Fibroblast of upper back skin (primary cell): ENCODE measurements around the gene KCTD2.

Source experiments
- DNase-seq: peaks from one replicate; pipeline ENCODE4 v3.0.0-alpha.2; 2013

Gene KCTD2

DNA sequence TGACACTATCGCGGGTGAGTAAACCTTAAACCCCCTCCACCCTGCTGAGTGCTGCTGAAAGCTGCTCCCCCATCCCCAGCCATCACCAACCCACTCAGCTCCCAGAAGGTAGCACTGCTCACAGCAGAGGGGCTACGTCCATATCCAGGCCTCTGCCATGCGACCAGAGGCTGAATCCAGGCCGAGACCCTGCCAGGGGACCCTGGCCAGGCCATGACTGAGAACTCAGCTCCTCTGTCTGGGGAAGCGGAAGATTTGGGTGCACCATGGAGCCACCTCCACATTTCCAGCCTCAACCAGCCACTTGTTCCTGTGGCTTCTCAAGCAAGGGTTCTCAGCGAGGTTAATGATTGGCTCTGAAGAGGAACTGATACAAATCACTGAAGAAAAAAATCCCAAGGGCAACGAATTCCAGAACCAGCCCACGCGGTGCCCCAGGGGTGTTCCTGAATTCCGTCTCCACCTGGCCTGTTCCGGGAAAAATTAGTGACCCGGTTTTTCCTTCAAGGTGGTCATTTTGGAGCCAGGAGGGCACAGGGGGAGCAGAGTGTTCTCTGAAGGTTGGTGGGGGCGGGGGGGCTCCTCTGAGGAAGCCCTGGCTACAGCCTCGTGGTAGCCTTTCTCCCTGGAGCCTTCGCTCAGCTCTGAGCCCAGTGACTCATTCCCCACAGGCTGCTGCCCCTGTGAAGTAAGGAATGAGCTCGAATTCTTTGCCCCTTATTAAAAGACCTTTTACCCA is 31.4 kb downstream of the KCTD2 start:
- DNase-seq: peak; percentile 83

DNA sequence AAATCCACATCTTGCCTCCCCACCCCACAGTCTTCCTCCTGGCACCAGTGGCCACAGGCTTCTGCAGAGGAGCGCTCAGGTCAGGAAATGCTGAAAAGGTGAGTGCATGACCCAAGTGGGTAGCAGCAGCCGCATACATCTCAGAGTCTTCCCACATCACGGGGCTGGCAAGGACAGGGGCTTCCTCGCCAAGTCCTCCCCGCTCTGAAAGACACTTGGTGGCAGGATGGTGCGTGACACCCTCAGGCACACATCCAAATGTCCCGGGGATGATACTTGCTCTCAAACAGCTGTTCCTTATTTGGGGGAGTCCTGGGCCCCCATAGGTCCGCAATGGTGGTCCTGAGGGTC is 32.0 kb downstream of the KCTD2 start:
- no peak for DNase-seq

DNA sequence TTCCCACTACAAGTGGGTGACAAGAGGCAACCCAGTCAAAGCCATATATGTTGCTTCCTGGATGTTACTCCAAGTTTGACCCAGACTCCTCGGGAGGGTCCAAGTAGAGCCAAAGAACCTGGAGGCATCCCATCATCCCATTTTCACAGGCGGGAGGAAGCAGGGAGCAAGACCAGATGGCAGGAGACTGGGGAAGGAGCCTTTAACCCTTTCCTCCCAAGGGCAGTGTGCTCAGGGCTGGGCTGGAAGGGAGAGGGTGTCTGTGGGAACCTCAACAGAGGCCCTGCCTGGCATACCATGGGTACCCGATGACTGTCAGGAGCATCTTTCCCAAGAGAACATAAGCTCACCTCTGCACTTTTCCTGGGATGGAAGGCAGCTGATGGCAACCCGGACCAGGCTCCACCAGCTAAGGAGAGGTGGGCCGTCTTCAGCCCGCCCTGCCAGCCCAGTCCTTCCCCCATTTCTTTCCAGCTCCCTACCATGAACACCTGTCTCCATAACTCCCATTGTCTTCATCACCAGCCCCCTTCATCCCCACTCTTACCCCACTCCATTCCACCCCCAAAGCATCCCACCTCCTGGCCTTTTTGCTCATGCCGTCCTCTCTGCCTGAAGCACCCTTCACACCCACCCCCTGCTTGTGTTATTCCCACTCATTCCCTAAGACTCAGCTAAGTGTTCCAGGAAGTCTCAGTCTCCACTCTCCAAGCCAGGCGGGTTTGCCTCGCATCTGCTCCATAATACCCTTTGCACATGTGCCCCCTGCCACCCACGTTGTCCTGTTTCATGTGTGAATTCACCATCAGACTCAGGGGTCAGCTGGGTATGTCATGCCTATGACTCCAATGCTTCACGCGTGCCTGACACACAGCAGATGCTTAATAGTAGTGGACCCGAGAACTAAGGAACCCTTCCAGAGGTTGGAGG is 34.9 kb downstream of the KCTD2 start:
- no peak for DNase-seq

DNA sequence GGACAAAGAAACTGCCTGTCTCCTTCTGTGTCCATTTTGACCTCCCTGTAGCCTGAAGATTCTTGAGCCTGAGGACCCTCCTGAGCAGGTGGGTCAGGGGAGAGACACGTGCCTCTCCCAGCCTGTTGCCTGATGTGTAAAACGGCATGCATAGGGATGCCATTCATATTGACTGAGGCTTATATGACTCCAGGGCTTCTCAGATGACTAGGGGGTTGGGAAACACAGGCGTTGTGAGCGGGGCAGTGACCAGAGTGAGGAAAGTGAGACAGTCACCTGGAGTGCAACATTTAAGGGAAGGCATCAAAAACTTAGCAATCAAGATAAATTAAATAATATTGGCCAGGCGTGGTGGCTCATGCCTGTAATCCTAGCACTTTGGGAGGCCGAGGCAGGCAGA is 35.7 kb downstream of the KCTD2 start:
- DNase-seq: no peak

GRCh38 chr17:75084039-75084660 is 37.1 kb downstream of the KCTD2 start:
- no peak for DNase-seq

- no peak for DNase-seq
Measured at GRCh38 chr17:75086496-75087181, 39.6 kb downstream of the KCTD2 start.

- no peak for DNase-seq
Measured at GRCh38 chr17:75087182-75087557, 40.1 kb downstream of the KCTD2 start.

DNA sequence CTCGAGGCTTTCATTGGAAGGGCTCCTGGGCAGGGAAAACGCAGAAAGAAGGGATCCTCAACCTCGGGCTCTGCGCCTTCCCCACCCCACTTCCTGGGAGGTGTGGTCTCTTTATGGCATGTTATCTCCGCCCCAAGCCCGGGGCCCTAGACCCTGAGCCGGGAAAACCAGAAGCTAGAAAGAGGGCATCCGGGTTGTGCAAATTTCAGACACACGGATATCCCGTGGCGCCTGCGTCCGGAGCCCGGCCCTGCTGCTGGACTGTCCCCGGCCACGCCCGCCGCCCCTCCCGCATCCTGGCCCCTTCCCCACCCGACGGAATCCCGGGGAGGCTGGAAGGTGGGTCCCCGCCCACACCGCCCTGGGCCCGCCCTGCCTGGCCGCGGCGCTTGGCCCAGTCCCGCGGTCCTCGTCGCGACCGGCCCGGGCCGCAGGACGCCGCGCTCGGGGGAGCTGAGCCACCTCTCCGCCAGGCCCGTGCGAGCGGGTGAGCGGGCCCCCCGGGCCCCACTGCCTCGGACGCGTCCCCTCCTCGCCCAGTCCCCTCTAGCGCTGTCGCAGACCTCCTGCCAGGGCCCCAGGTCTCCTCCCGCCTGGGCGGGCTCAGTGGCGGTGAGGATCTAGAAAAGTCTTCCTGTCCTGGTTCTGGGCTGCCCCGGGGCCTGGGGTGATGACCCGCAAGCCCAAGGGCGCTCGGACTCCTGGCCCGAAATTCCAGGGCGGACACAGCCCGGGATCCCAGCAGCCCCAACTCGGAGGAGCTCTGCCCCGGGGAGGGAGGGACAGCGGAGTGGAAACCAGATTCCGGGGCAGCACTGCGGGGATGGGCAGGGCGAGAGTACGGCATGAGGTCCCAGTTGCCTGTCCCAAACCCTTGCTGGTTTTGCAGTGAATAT is 40.8 kb downstream of the KCTD2 start, which contains the start of gene SLC16A5:
Gene SLC16A5, plus strand, starts transcription at position 397 of the 896 bp plus-strand sequence. CDS start 5,683 bp downstream, outside the sequence.
- peak; percentile 78 for DNase-seq

- DNase-seq: no peak
Measured at GRCh38 chr17:75088465-75089417, 41.7 kb downstream of the KCTD2 start.

DNA sequence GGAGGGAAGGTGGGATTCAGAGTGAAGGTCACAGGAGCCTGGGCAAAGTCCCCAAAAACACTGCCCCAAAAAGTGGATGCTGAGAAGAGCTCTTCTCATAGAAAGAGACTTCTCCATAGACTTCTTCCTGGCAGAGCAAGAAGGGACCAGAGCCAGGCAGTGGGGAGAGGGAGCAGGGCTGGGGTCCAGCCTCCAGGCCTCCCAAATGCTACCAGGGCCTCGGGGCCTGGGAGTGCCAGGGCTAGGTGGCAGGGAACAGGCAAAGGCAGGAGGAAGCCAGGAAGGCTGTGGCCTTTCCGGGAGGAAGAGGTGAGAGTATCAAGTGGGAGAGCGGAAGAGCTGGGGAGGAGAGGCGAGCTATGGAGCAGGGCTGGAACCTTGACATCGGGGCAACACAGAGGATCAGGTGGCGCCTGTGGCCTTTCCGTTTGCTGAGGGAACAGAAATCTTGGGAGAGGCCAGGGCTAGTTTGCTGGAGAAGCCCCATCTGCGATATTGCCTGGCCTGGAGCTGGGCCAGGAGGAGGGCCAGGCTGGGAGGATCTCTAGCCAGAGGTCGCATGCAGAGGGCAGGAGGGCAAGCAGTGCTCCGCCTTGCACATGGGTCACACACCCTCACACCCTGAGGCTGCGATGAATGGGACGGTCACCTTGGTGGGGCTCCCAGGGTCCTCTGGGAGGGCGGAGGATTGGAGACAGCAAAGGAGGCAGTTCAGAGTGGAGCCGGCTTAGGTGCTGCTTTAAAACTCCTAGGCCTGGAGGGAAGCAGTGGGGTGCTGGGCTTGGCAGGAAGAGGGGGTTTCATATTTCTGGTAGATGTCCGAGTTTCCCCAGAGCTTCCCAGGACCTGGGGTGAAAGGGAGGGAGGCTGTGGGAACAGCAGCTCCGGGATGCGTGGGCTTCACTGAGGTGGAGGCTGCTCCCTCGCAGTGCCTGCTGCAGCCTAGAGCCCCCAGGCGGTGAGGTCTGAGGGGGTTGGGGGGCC is 44.1 kb downstream of the KCTD2 start:
- no peak for DNase-seq

GRCh38 chr17:75091855-75092327 is 44.9 kb downstream of the KCTD2 start:
- DNase-seq: no peak

GRCh38 chr17:75093548-75094158 is 46.6 kb downstream of the KCTD2 start:
- DNase-seq: peak; percentile 39

- DNase-seq: no peak
Measured at GRCh38 chr17:75094871-75095399, 47.9 kb downstream of the KCTD2 start.

DNA sequence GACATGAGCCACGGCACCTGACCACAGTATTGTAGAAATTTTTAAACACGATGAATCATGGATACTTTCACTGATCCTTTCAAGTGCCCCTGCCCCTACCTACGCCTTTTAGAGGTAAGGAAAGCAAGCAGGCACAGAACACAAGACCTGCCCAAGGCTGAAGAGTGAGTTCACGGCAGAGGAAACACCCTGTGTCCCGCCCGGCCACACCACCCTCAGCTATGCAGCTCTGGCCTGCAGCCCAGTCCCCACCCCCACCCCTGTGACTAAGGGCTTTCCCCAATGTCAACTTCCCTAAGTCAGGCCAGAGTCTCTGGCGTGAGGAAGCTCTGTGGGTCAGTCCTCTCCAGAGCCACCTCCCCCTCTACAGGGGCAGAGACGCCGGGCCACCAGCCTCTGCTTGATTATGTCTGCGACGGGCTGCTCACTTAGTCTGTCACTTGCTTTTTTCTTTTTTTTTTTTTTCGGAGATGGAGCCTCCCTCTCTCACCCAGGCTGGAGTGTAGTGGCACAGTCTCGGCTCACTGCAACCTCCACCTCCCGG is 49.1 kb downstream of the KCTD2 start:
- peak; percentile 62 for DNase-seq

DNA sequence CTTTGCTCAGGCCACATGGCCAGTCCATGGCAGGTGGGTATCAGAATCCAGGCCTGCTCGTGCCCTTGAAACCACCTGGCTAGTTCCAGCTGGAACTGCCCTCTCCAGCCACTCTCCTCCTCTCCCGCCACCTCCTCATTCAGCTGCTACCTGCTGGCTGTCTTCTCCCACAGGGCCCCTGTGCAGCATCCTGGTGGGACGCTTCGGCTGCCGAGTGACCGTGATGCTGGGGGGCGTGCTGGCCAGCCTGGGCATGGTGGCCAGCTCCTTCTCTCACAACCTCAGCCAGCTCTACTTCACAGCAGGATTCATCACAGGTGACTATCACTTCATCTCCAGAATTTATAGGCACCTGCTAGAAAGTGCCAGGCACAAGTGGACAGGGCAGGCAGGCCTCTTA is 50.8 kb downstream of the KCTD2 start:
- DNase-seq: no peak

- no peak for DNase-seq
Measured at GRCh38 chr17:75098861-75099260, 51.8 kb downstream of the KCTD2 start.

DNA sequence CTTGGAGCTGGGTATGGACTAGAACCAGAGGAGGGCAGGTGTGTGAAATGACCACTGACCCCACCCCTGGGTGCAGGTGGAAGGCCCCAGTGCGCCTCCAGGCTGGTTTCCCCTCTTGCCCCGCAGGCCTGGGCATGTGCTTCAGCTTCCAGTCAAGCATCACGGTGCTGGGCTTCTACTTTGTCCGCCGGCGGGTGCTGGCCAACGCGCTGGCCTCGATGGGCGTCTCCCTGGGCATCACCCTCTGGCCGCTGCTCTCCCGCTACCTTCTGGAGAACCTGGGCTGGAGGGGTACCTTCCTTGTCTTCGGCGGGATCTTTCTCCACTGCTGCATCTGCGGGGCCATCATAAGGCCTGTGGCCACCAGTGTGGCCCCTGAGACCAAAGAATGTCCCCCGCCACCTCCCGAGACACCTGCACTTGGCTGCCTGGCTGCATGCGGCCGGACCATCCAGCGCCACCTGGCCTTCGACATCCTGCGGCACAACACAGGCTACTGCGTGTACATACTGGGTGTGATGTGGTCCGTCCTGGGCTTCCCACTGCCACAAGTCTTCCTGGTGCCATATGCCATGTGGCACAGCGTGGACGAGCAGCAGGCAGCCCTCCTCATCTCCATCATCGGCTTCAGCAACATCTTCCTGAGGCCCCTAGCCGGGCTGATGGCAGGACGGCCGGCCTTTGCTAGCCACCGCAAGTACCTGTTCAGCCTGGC is 53.0 kb downstream of the KCTD2 start:
- DNase-seq: no peak
